K562 (cell line): ENCODE measurements around the gene BRAF.

Experiments used
- FOXA3 ChIP-seq, 2 experiments: fragments of 450-650 bp in 1 of 2; sonication (generic) in 1 of 2; formaldehyde crosslinking; IDR thresholded peaks in 1 of 2; conservative IDR thresholded peaks in 1 of 2; 2 replicates each; pipeline versions ENCODE4 v1.4.0 to v1.8.0; 2020 to 2022; ENCODE audit warnings: mild to moderate bottlenecking in 2 of 2, missing genetic modification reagents in 1 of 2
- FUS ChIP-seq: fragments of 200-400 bp; formaldehyde crosslinking; optimal IDR thresholded peaks from 2 replicates; pipeline ENCODE3; 2017; ENCODE audit warnings: low read depth, low read length
- NFYB ChIP-seq: IDR thresholded peaks from 2 replicates; pipeline ENCODE4 v1.6.1; 2011; ENCODE audit warnings: mild to moderate bottlenecking, moderate library complexity; ENCODE audit not compliant: insufficient read length; ENCODE audit errors: extremely low read depth
- ZFP36 ChIP-seq: fragments of 150-350 bp; IDR thresholded peaks from 2 replicates; pipeline ENCODE4 v1.6.1; 2018; ENCODE audit warnings: low read length, low read depth; ENCODE audit not compliant: partially characterized antibody
- ZNF24 ChIP-seq: fragments of 450-650 bp; IDR thresholded peaks from 2 replicates; pipeline ENCODE4 v1.6.1; 2016
- TF ChIP-seq, protein P1 (sequence below): fragments of 450-650 bp; IDR thresholded peaks from 2 replicates; pipeline ENCODE4 v1.6.1; 2016; ENCODE audit warnings: low read depth

DNA sequence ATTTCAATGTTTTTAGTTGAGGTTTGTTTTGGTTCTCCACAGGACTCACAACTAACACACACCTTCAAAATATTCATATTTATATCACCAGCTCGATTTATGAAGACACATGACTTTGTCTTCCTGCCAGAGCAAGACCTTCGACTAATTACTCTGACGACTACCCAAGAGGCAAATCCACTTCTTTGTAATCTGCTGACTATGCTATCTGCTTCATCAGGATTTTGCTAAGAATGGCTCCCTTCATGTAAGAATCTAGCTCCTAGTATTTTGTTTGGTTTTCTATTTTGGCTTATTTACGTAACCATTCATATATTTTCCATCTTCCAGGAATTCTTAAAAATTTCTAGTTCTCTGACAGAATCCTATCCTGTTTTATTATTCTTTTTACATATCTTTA is 93.0 kb downstream of the BRAF start:
- TF ChIP-seq FUS (no peak), ZFP36 (no peak), FOXA3 (CRISPR knock-in tag; conservative IDR thresholded peaks at IDR 0.05 in 1 of 2, IDR thresholded peaks at IDR 0.05 in 1 of 2) (no peak), ZNF24 (no peak), NFYB (no peak)
- TF ChIP-seq, protein P1, sequence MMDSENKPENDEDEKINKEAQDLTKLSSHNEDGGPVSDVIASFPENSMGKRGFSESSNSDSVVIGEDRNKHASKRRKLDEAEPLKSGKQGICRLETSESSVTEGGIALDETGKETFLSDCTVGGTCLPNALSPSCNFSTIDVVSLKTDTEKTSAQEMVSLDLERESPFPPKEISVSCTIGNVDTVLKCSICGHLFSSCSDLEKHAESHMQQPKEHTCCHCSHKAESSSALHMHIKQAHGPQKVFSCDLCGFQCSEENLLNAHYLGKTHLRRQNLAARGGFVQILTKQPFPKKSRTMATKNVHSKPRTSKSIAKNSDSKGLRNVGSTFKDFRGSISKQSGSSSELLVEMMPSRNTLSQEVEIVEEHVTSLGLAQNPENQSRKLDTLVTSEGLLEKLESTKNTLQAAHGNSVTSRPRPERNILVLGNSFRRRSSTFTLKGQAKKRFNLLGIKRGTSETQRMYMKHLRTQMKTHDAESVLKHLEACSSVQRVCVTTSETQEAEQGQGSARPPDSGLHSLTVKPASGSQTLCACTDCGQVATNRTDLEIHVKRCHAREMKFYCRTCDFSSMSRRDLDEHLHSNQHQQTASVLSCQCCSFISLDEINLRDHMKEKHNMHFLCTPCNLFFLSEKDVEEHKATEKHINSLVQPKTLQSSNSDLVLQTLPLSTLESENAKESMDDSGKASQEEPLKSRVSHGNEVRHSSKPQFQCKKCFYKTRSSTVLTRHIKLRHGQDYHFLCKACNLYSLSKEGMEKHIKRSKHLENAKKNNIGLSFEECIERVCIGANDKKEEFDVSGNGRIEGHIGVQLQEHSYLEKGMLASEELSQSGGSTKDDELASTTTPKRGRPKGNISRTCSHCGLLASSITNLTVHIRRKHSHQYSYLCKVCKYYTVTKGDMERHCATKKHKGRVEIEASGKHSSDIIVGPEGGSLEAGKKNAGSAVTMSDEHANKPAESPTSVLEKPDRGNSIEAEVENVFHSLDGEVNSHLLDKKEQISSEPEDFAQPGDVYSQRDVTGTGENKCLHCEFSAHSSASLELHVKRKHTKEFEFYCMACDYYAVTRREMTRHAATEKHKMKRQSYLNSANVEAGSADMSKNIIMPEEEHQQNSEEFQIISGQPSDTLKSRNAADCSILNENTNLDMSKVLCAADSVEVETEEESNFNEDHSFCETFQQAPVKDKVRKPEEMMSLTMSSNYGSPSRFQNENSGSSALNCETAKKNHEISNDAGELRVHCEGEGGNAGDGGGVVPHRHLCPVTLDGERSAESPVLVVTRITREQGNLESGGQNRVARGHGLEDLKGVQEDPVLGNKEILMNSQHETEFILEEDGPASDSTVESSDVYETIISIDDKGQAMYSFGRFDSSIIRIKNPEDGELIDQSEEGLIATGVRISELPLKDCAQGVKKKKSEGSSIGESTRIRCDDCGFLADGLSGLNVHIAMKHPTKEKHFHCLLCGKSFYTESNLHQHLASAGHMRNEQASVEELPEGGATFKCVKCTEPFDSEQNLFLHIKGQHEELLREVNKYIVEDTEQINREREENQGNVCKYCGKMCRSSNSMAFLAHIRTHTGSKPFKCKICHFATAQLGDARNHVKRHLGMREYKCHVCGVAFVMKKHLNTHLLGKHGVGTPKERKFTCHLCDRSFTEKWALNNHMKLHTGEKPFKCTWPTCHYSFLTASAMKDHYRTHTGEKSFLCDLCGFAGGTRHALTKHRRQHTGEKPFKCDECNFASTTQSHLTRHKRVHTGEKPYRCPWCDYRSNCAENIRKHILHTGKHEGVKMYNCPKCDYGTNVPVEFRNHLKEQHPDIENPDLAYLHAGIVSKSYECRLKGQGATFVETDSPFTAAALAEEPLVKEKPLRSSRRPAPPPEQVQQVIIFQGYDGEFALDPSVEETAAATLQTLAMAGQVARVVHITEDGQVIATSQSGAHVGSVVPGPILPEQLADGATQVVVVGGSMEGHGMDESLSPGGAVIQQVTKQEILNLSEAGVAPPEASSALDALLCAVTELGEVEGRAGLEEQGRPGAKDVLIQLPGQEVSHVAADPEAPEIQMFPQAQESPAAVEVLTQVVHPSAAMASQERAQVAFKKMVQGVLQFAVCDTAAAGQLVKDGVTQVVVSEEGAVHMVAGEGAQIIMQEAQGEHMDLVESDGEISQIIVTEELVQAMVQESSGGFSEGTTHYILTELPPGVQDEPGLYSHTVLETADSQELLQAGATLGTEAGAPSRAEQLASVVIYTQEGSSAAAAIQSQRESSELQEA, result no peak
